GM21381 (cell line): ENCODE data around the gene TMEM181.
"Not testable (repeated sequence)": the region's sequence is repeated elsewhere in the genome, so short reads cannot be mapped to it uniquely, and the experiment has no call there.

ENCODE experiments used
- ATAC-seq: cut with Tn5 transposase; IDR thresholded peaks from one replicate; pipeline ENCODE4 v1.9.1; 2021; ENCODE audit warnings: mild to moderate bottlenecking, moderate library complexity; ENCODE audit not compliant: unreplicated experiment

The TMEM181 gene

GRCh38 chr6:158618289-158618688 is 58.4 kb downstream of the TMEM181 start:
- ATAC-seq, result not testable (repeated sequence)

GRCh38 chr6:158619922-158620801 is 60.3 kb downstream of the TMEM181 start:
- no peak for ATAC-seq

GRCh38 chr6:158620963-158621693 is 61.2 kb downstream of the TMEM181 start:
- no peak for ATAC-seq

GRCh38 chr6:158621694-158622544 is 62.0 kb downstream of the TMEM181 start:
- ATAC-seq, result no peak

GRCh38 chr6:158622545-158623190 is 62.8 kb downstream of the TMEM181 start:
- ATAC-seq, result no peak

GRCh38 chr6:158624684-158625682 is 65.1 kb downstream of the TMEM181 start:
- no peak for ATAC-seq

- ATAC-seq, result no peak
Observed at GRCh38 chr6:158625881-158626305, 66.0 kb downstream of the TMEM181 start.

GRCh38 chr6:158626360-158627167 is 66.7 kb downstream of the TMEM181 start:
- ATAC-seq, result no peak

- no peak for ATAC-seq
Observed at GRCh38 chr6:158627168-158627939, 67.5 kb downstream of the TMEM181 start.

- no peak for ATAC-seq
Observed at GRCh38 chr6:158627940-158628211, 68.0 kb downstream of the TMEM181 start.

GRCh38 chr6:158628542-158628941 is 68.7 kb downstream of the TMEM181 start:
- no peak for ATAC-seq

- no peak for ATAC-seq
Observed at GRCh38 chr6:158629367-158630221, 69.7 kb downstream of the TMEM181 start.

GRCh38 chr6:158630938-158631616 is 71.2 kb downstream of the TMEM181 start:
- no peak for ATAC-seq

GRCh38 chr6:158631678-158632537 is 72.0 kb downstream of the TMEM181 start:
- ATAC-seq, result no peak

GRCh38 chr6:158632538-158633119 is 72.7 kb downstream of the TMEM181 start:
- not testable (repeated sequence) for ATAC-seq
